ENCODE results near the gene ETFA. TPM values are rescaled to one million over a fixed set of nuclear protein-coding genes. Genes with fewer than 3 reads are reported as not detected.

Gene ETFA
- total RNA-seq, 4 donors from 2014 or later, result 179 to 261 (median 227) TPM

DNA sequence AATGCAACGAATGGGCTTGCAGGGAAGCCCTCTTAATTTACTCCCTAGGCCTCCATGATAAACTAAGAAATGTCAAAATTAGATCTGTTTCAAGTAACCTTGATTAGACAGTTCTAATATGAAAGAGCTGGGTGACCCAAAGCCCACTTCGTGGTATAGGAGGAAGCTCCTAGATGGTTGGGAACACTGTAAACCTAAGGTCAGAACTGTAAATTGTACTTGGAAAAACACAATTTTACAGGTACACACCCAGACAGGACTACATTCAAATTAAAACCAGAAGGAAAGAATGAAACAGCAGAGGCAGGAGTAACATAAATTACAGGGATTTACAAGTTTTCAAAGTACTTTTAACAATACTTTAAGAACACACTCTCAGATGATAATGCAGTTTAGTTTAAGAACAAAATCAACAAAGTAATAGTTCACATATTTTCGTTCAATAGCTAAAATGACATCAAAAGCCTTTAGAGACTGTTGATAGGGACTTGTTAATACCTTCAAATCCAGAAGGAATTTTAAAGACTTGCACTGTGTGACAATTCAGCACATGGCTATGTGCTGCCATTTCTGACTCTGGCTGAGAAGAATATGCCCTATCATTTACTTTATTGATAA is 43.7 kb upstream of the ETFA start:
- H3K27ac ChIP-seq, result no peak overlapping the region
- TF ChIP-seq POLR2A (IDR thresholded peaks at IDR 0.05), result no peak
- TF ChIP-seq, protein P1, sequence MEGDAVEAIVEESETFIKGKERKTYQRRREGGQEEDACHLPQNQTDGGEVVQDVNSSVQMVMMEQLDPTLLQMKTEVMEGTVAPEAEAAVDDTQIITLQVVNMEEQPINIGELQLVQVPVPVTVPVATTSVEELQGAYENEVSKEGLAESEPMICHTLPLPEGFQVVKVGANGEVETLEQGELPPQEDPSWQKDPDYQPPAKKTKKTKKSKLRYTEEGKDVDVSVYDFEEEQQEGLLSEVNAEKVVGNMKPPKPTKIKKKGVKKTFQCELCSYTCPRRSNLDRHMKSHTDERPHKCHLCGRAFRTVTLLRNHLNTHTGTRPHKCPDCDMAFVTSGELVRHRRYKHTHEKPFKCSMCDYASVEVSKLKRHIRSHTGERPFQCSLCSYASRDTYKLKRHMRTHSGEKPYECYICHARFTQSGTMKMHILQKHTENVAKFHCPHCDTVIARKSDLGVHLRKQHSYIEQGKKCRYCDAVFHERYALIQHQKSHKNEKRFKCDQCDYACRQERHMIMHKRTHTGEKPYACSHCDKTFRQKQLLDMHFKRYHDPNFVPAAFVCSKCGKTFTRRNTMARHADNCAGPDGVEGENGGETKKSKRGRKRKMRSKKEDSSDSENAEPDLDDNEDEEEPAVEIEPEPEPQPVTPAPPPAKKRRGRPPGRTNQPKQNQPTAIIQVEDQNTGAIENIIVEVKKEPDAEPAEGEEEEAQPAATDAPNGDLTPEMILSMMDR (IDR thresholded peaks at IDR 0.05 in 4 of 5, conservative IDR thresholded peaks at IDR 0.05 in 1 of 5), result no peak
- peaks cover 0 to 2% (median 0%) of the 10 kb centered on the region in 3 donors for H3K27me3 ChIP-seq
- H3K36me3 ChIP-seq, result peaks cover 0 to 5% of the 10 kb centered on the region in 2 donors
- in situ Hi-C loops (cut with MboI; ENCODE audit: low sequenced_read_pairs in 4 of 4), result no loop called here
- intact Hi-C loops (cut with DNase I; ENCODE audit: low total_unique reads), result no loop called here
- no peak overlapping the region for H3K4me3 ChIP-seq
- no peaks in the 10 kb centered on the region for H3K9me3 ChIP-seq
- DNase-seq (no peak), ATAC-seq (no peak)
- no peaks in the 10 kb centered on the region for H3K4me1 ChIP-seq

DNA sequence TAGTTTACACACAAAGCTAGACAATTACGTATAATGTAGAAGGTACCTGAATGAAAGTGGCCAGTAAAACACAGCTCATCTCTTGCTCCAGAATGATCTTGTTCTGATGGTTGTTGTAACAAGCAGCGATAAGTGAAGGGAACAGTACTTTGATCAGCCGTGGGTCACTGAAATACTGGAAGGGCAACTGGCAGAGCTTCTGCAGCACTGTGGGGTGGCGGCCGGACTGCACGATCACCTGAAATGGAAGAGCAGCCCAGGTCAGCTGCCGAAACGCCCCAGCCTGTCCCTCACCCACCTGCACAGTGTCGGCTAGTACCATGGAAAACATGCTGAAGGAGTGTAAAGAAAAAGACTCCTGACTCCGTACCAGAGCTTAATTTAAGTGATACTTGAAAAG is 42.6 kb upstream of the ETFA start:
- Histone ChIP-seq H3K4me1 (no peaks in the 10 kb centered on the region), H3K27me3 (peaks cover 0 to 8% (median 6%) of the 10 kb centered on the region in 3 donors), H3K9me3 (no peaks in the 10 kb centered on the region), H3K27ac (no peak overlapping the region), H3K4me3 (no peak overlapping the region), H3K36me3 (peaks cover 2 to 5% of the 10 kb centered on the region in 2 donors)
- intact Hi-C loops (cut with DNase I; ENCODE audit: low total_unique reads) (no loop called here), in situ Hi-C loops (cut with MboI; ENCODE audit: low sequenced_read_pairs in 4 of 4) (no loop called here)
- ATAC-seq (no peak), DNase-seq (no peak)
- no peak for TF ChIP-seq POLR2A (IDR thresholded peaks at IDR 0.05)
- TF ChIP-seq, protein P1 (IDR thresholded peaks at IDR 0.05 in 4 of 5, conservative IDR thresholded peaks at IDR 0.05 in 1 of 5), result no peak

DNA sequence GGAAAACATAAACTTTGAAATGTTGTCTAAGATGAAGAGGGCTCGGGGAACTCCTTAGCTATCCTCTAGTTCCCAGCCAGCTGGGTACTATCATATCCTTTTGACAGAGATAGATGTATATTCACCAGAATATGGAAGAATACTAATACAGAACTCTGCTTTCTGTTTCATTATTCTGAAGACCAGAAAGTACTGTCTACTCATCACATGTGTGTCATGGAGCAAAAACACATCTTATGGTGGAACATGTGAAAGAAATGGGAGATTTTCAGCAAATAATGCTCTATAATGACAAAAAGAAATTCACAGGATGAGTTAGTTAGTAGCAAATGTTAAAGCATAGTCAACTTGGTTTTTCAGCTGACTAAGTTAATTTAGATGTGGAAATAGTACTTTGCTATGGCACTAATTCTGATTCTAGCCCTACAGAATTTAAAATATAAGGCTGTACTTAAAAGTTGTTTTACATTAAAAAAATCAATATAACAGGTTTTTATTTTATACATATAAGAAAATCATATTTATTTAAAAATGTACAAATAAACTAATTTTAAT is 41.8 kb upstream of the ETFA start:
- no peak for ATAC-seq
- Histone ChIP-seq H3K27ac (no peak overlapping the region), H3K9me3 (no peaks in the 10 kb centered on the region), H3K4me1 (no peaks in the 10 kb centered on the region), H3K4me3 (no peak overlapping the region), H3K27me3 (peaks cover 2 to 14% (median 14%) of the 10 kb centered on the region in 3 donors), H3K36me3 (peaks cover 2 to 5% of the 10 kb centered on the region in 2 donors)
- no peak for DNase-seq
- in situ Hi-C loops (cut with MboI; ENCODE audit: low sequenced_read_pairs in 4 of 4) (no loop called here), intact Hi-C loops (cut with DNase I; ENCODE audit: low total_unique reads) (no loop called here)
- TF ChIP-seq POLR2A (IDR thresholded peaks at IDR 0.05), result no peak
- TF ChIP-seq, protein P1 (IDR thresholded peaks at IDR 0.05 in 4 of 5, conservative IDR thresholded peaks at IDR 0.05 in 1 of 5), result no peak

DNA sequence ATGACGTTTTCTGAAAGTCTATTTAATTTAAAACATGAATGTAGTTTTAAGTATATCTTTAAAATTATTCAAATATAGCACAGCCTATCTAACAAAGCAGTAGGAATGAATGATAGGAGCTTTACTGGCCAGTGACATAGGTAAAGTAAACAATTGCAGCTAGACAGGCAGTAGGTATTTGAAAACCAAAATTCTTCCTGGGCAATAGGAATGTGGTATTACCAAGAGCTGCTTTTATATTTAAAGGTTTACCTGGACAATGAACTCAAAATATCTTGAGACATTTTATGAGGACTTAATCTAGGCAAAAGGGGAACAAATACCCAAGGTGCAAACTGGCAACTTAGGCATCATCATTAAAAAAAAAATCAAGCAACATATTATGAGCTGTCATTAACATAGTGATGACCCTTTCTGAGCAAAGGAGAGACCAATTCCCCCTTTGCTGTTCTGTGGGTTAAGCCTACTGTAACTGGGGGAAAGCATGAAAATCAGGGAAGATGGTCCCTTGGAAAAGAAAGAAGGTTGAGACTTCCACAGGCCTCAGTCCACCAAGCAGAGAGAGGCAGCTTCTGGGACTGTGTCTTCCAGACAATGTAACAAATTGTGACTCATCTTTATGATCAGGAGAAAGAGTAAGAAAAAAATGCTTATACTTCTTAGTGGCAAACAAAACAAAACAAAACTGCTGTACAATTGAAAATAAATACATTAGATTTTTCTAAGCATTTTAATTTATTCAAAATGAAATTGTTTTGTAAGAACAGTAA is 38.2 kb upstream of the ETFA start:
- no peak overlapping the region for H3K4me3 ChIP-seq
- peaks cover 7 to 10% of the 10 kb centered on the region in 2 donors for H3K4me1 ChIP-seq
- intact Hi-C loops (cut with DNase I; ENCODE audit: low total_unique reads), result no loop called here
- in situ Hi-C loops (cut with MboI; ENCODE audit: low sequenced_read_pairs in 4 of 4), result loop anchor here in 1 of 4 donors (25.0 kb wide), 1 partner anchor 162 kb away; no protein-coding TSS in a partner anchor
- ATAC-seq, result no peak
- TF ChIP-seq POLR2A (IDR thresholded peaks at IDR 0.05), result no peak
- TF ChIP-seq, protein P1 (IDR thresholded peaks at IDR 0.05 in 4 of 5, conservative IDR thresholded peaks at IDR 0.05 in 1 of 5), result no peak
- no peak overlapping the region for H3K27ac ChIP-seq
- DNase-seq, result no peak
- no peaks in the 10 kb centered on the region for H3K9me3 ChIP-seq
- H3K27me3 ChIP-seq, result peaks cover 38 to 51% (median 48%) of the 10 kb centered on the region in 3 donors
- peaks cover 2 to 5% of the 10 kb centered on the region in 2 donors for H3K36me3 ChIP-seq

Measured in gastrocnemius medialis (tissue), 4 donors.